CD4-positive, alpha-beta T cell (primary cell): Measurements from ENCODE around the gene RPS6KA2. TPM values are rescaled to one million over a fixed set of nuclear protein-coding genes. Genes with fewer than 3 reads are reported as not detected.
"Not testable (repeated sequence)": the region's sequence is repeated elsewhere in the genome, so short reads cannot be mapped to it uniquely, and the experiment has no call there.

ENCODE experiments used
- ATAC-seq: fragments of 200-7000 bp; cut with Tn5 transposase; one replicate; pipeline ENCODE4 v1.10.0; 2022; ENCODE audit warnings: mild to moderate bottlenecking; ENCODE audit not compliant: poor library complexity
- CTCF ChIA-PET: fragments of 350-600 bp; sonication (Branson Sonifier 250); formaldehyde crosslinking; loops from one replicate; lab custom pipeline; 2021; ENCODE audit warnings: antibody characterized with exemption, inconsistent platforms; lab: Charles Lee
- POLR2A ChIA-PET: fragments of 350-600 bp; sonication (Branson Sonifier 250); formaldehyde crosslinking; loops from one replicate; lab custom pipeline; 2021; ENCODE audit warnings: antibody characterized with exemption, inconsistent platforms; lab: Charles Lee
- DNase-seq, 14 experiments: peaks; one replicate each; pipeline ENCODE4 v3.0.0-alpha.2; 2013 to 2020; ENCODE audit warnings: mixed read lengths in 2 of 14
- H3K27ac ChIP-seq, 2 donors: one replicate each; pipeline versions ENCODE4 v1.5.1 to v1.7.0; 2013; ENCODE audit warnings: low read length in 2 of 2, low read depth in 1 of 2, mild to moderate bottlenecking in 1 of 2
- H3K27me3 ChIP-seq, 2 experiments: 1 replicate in 1 of 2; 2 replicates in 1 of 2; pipeline versions ENCODE4 v1.6.1 to v1.7.0; 2013; ENCODE audit warnings: low read length in 2 of 2, control low read depth in 1 of 2, mild to moderate bottlenecking in 1 of 2, moderate library complexity in 1 of 2; ENCODE audit not compliant: insufficient read depth in 2 of 2, control insufficient read depth in 1 of 2
- H3K36me3 ChIP-seq: one replicate; pipeline ENCODE4 v1.6.1; 2013; ENCODE audit warnings: low read length, control low read depth; ENCODE audit not compliant: insufficient read depth
- H3K4me1 ChIP-seq: one replicate; pipeline ENCODE4 v1.6.1; 2013; ENCODE audit warnings: low read length, control low read depth; ENCODE audit not compliant: insufficient read depth
- H3K4me3 ChIP-seq: one replicate; pipeline ENCODE4 v1.5.1; 2013; ENCODE audit warnings: mild to moderate bottlenecking, low read length, moderate library complexity
- H3K9me3 ChIP-seq, 2 experiments: 1 replicate in 1 of 2; 2 replicates in 1 of 2; pipeline versions ENCODE4 v1.6.1 to v1.7.0; 2013; ENCODE audit warnings: low read length in 2 of 2, mild to moderate bottlenecking in 2 of 2, control low read depth in 1 of 2, moderate library complexity in 1 of 2; ENCODE audit not compliant: control insufficient read depth in 1 of 2, insufficient read depth in 1 of 2
- H3K27ac Mint-ChIP-seq: one replicate; pipeline ENCODE4 v1.8.0; 2020; ENCODE audit warnings: mixed read lengths
- H3K27me3 Mint-ChIP-seq: one replicate; pipeline ENCODE4 v1.8.0; 2021; ENCODE audit warnings: mixed read lengths
- H3K36me3 Mint-ChIP-seq: one replicate; pipeline ENCODE4 v1.8.0; 2021; ENCODE audit warnings: low read depth, mixed read lengths
- H3K4me1 Mint-ChIP-seq: one replicate; pipeline ENCODE4 v1.8.0; 2021; ENCODE audit warnings: low read depth, mixed read lengths
- H3K4me3 Mint-ChIP-seq: one replicate; pipeline ENCODE4 v1.8.0; 2020; ENCODE audit warnings: mild to moderate bottlenecking, mixed read lengths
- H3K9me3 Mint-ChIP-seq: one replicate; pipeline ENCODE4 v1.8.0; 2020; ENCODE audit warnings: mixed read lengths
- intact Hi-C, 2 experiments: fragments of 100-400 bp; cut with DNase I in 1 of 2; cut with micrococcal nuclease in 1 of 2; formaldehyde crosslinking; loops; one replicate each; pipeline versions ENCODE4 v1.15.1 to v1.9.0; 2023 to 2025; cut with DNase I, micrococcal nuclease
- total RNA-seq, 174 experiments: library from RNA in 2 of 174; stranded (reverse) in 2 of 174; gene quantifications; one replicate each; pipeline ENCODE4 v1.2.3 and lab custom pipeline; 2021 to 2026
- TF ChIP-seq, protein P1 (sequence below): fragments of 200-600 bp; IDR thresholded peaks from one replicate; pipeline ENCODE4 v1.8.0; 2022; ENCODE audit warnings: antibody characterized with exemption, mild to moderate bottlenecking

RPS6KA2 gene
- total RNA-seq, 2 experiments from 2014 or later, result 5.6 to 6.2 TPM

- ChIA-PET CTCF (no interaction called here), POLR2A (no interaction called here)
- DNase-seq (no peak), ATAC-seq (no peak)
- H3K36me3 Mint-ChIP-seq, result no peaks in the 10 kb centered on the region
- Histone ChIP-seq H3K27me3 (peaks cover 0 to 3% of the 10 kb centered on the region in 2 experiments), H3K9me3 (peaks cover 0 to 5% of the 10 kb centered on the region in 2 experiments), H3K4me3 (no peak overlapping the region), H3K4me1 (no peaks in the 10 kb centered on the region), H3K36me3 (no peaks in the 10 kb centered on the region), H3K27ac (no peak overlapping the region)
- intact Hi-C loops, result no loop called here
- peaks cover 4% of the 10 kb centered on the region for H3K27me3 Mint-ChIP-seq
- no peaks in the 10 kb centered on the region for H3K9me3 Mint-ChIP-seq
- TF ChIP-seq, protein P1, sequence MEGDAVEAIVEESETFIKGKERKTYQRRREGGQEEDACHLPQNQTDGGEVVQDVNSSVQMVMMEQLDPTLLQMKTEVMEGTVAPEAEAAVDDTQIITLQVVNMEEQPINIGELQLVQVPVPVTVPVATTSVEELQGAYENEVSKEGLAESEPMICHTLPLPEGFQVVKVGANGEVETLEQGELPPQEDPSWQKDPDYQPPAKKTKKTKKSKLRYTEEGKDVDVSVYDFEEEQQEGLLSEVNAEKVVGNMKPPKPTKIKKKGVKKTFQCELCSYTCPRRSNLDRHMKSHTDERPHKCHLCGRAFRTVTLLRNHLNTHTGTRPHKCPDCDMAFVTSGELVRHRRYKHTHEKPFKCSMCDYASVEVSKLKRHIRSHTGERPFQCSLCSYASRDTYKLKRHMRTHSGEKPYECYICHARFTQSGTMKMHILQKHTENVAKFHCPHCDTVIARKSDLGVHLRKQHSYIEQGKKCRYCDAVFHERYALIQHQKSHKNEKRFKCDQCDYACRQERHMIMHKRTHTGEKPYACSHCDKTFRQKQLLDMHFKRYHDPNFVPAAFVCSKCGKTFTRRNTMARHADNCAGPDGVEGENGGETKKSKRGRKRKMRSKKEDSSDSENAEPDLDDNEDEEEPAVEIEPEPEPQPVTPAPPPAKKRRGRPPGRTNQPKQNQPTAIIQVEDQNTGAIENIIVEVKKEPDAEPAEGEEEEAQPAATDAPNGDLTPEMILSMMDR, result no peak
- H3K4me1 Mint-ChIP-seq, result no peaks in the 10 kb centered on the region
- H3K27ac Mint-ChIP-seq, result no peak overlapping the region
- H3K4me3 Mint-ChIP-seq, result no peak overlapping the region
Observed at GRCh38 chr6:166395351-166395750, 231.7 kb downstream of the RPS6KA2 start.

DNA sequence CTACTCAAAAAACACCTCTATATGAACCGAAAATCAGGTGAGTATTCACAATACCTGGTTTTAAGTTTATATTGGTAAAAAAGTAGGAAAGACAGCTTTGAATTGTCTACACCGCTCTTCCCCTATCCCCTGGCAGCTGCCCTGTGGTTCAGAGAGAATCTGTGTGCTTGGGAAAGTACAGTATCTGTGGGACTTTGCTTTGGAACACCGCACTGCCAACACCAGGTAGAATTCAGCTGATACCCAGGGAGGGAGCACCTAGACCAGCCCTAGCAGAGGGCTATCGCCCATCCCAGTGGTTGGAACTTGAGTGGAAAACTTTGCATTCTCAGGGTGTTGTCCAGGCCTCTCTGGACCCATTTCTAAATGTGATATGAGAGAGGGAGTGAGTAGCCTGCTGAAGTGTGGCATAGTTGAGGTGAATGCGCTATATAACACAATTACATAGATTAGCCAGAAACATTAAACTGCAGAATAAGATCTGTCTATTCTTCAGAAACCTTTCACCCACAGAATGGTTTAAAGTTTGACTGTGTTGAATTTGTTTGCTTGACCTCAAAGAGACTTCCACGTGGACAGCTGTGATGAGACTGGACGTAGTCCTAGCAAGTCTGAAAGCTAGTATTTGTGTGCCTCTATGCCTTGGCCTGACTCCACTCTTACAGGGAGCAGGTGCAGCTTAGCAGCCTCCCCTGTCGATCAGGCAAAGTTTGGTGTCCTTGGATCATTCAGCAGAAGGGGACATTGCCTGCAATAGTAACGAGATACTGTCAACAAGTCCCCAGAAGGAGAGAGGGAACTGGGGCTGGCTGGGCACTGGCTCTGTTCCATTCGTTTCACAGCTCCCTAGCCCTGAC lies 232.8 kb downstream of the RPS6KA2 start:
- H3K27me3 Mint-ChIP-seq, result peaks cover 4% of the 10 kb centered on the region
- Histone ChIP-seq H3K4me1 (no peaks in the 10 kb centered on the region), H3K9me3 (peaks cover 0 to 5% of the 10 kb centered on the region in 2 experiments), H3K36me3 (no peaks in the 10 kb centered on the region), H3K27me3 (peaks cover 0 to 3% of the 10 kb centered on the region in 2 experiments), H3K27ac (no peak overlapping the region), H3K4me3 (no peak overlapping the region)
- TF ChIP-seq, protein P1, result no peak
- CTCF ChIA-PET, result no interaction called here
- no peak overlapping the region for H3K4me3 Mint-ChIP-seq
- ATAC-seq (no peak), DNase-seq (no peak)
- POLR2A ChIA-PET, result no interaction called here
- H3K27ac Mint-ChIP-seq, result no peak overlapping the region
- no peaks in the 10 kb centered on the region for H3K9me3 Mint-ChIP-seq
- intact Hi-C loops, result no loop called here
- H3K36me3 Mint-ChIP-seq, result no peaks in the 10 kb centered on the region
- no peaks in the 10 kb centered on the region for H3K4me1 Mint-ChIP-seq

DNA sequence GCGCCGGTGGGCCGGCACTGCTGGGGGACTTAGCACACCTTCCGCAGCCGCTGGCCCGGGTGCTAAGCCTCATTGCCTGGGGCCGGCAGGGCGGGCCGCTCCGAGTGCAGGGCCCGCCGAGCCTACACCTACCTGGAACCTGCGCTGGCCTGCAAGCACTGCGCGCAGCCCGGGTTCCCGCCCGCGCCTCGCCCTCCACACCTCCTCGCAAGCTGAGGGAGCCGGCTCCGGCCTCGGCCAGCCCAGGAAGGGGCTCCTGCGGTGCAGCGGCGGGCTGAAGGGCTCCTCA lies 233.6 kb downstream of the RPS6KA2 start:
- TF ChIP-seq, protein P1, result no peak
- H3K27ac ChIP-seq, result no peak overlapping the region
- H3K36me3 ChIP-seq, result no peaks in the 10 kb centered on the region
- Mint-ChIP-seq H3K36me3 (no peaks in the 10 kb centered on the region), H3K4me3 (no peak overlapping the region), H3K9me3 (no peaks in the 10 kb centered on the region), H3K27ac (no peak overlapping the region), H3K27me3 (peaks cover 4% of the 10 kb centered on the region), H3K4me1 (no peaks in the 10 kb centered on the region)
- CTCF ChIA-PET, result no interaction called here
- POLR2A ChIA-PET, result no interaction called here
- peaks cover 0 to 5% of the 10 kb centered on the region in 2 experiments for H3K9me3 ChIP-seq
- H3K4me1 ChIP-seq, result no peaks in the 10 kb centered on the region
- ATAC-seq (no peak), DNase-seq (no peak)
- no peak overlapping the region for H3K4me3 ChIP-seq
- intact Hi-C loops, result no loop called here
- H3K27me3 ChIP-seq, result peaks cover 0 to 3% of the 10 kb centered on the region in 2 experiments

DNA sequence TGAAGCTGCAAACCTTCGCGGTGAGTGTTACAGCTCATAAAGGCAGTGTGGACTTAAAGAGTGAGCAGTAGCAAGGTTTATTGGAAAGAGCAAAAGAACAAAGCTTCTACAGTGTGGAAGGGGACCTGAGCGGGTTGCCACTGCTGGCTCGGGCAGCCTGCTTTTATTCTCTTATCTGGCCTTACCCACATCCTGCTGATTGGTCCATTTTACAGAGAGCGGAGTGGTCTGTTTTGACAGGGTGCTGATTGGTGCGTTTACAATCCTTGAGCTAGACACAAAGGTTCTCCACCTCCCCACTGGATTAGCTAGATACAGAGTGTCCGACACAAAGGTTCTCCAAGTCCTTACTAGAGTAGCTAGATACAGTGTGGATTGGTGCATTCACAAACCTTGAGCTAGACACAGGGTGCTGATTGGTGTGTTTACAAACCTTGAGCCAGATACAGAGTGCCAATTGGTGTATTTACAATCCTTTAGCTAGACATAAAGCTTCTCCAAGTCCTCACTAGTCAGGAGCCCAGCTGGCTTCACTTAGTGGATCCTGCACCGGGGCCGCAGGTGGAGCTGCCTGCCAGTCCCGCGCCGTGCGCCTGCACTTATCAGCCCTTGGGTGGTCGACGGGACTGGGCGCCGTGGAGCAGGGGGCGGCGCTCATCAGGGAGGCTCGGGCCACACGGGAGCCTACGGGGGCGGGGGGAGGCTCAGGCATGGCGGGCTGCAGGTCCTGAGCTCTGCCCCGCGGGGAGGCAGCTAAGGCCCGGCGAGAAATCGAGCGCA lies 234.1 kb downstream of the RPS6KA2 start:
- DNase-seq, H3K9me3 Mint-ChIP-seq, POLR2A ChIA-PET, ATAC-seq, H3K4me3 Mint-ChIP-seq, H3K27me3 Mint-ChIP-seq, H3K4me1 Mint-ChIP-seq, H3K4me3 ChIP-seq, H3K36me3 ChIP-seq, H3K36me3 Mint-ChIP-seq, H3K9me3 ChIP-seq, intact Hi-C loops, H3K27ac Mint-ChIP-seq, H3K4me1 ChIP-seq, H3K27me3 ChIP-seq, H3K27ac ChIP-seq: not testable (repeated sequence)
- CTCF ChIA-PET, result interaction anchor here (1.6 kb wide), 1 partner anchor 8 kb away, joined by 5 read pairs; no protein-coding TSS in a partner anchor
